ENCODE results near the gene SH3GL1. TPM values are rescaled to one million over a fixed set of nuclear protein-coding genes. Genes with fewer than 3 reads are reported as not detected.
"Not testable (repeated sequence)": the region's sequence is repeated elsewhere in the genome, so short reads cannot be mapped to it uniquely, and the experiment has no call there.

The SH3GL1 gene
- total RNA-seq, 4 donors from 2014 or later, result 16.5 to 63.2 (median 34.2) TPM

GRCh38 chr19:4338441-4339355 lies 61.6 kb downstream of the SH3GL1 start, which contains the start of gene STAP2:
Gene STAP2 (minus strand): TSS chr19:4338827. CDS start chr19:4338753, 74 bp downstream.
- no peaks in the 10 kb centered on the region for H3K9me3 ChIP-seq
- in situ Hi-C loops (cut with MboI; ENCODE audit: low pct_ligation_motif_present in 1 of 4, low pct_unique_long_range_greater_than_20kb in 1 of 4, low sequenced_read_pairs in 3 of 4), result no loop called here

DNA sequence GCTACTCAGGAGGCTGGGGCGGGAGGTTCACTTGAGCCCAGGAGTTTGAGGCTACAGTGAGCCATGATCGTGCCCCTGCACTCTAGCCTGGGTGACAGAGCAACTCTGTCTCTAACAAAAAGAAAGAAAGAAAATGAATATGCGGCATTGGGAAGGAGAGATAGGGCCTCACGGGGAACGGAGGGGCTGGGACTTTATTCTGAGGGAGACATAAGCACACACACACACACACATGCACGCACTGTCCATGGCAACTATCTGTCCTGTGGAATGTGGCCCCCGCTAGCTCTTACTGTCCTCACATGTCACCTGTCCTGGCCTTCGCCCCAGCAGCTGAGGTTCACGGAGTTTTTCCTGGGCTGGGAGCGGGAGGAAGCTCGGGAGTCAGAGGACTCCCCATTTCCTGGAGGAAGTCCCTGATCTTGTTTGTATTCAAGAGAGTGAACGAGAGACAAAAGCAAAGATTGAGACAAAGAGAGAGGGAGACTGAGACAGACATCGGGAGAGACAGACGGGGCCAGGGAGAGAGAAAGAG lies 62.4 kb downstream of the SH3GL1 start:
- WGBS, 2 donors (ENCODE audit: low coverage in 1 of 2), result 9 to 21% methylated on average over 7 to 14 of the region's 14 CpGs
- no peak for TF ChIP-seq POLR2A (IDR thresholded peaks at IDR 0.05)
- TF ChIP-seq POLR2AphosphoS5 (IDR thresholded peaks at IDR 0.05), result peak in 2 of 3 donors; percentile 11 to 21
- TF ChIP-seq, protein P1, sequence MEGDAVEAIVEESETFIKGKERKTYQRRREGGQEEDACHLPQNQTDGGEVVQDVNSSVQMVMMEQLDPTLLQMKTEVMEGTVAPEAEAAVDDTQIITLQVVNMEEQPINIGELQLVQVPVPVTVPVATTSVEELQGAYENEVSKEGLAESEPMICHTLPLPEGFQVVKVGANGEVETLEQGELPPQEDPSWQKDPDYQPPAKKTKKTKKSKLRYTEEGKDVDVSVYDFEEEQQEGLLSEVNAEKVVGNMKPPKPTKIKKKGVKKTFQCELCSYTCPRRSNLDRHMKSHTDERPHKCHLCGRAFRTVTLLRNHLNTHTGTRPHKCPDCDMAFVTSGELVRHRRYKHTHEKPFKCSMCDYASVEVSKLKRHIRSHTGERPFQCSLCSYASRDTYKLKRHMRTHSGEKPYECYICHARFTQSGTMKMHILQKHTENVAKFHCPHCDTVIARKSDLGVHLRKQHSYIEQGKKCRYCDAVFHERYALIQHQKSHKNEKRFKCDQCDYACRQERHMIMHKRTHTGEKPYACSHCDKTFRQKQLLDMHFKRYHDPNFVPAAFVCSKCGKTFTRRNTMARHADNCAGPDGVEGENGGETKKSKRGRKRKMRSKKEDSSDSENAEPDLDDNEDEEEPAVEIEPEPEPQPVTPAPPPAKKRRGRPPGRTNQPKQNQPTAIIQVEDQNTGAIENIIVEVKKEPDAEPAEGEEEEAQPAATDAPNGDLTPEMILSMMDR (IDR thresholded peaks at IDR 0.05), result no peak
- no peak for TF ChIP-seq EP300 (IDR thresholded peaks at IDR 0.05; ENCODE audit: low read depth)
- H3K4me1 ChIP-seq, result peaks cover 10 to 45% (median 20%) of the 10 kb centered on the region in 4 donors
- in situ Hi-C loops (cut with MboI; ENCODE audit: low pct_ligation_motif_present in 1 of 4, low pct_unique_long_range_greater_than_20kb in 1 of 4, low sequenced_read_pairs in 3 of 4), result no loop called here
- intact Hi-C loops (cut with DNase I; ENCODE audit: low total_unique reads), result no loop called here
- H3K9me3 ChIP-seq, result no peaks in the 10 kb centered on the region
- DNase-seq, result peak; percentile 62
- H3K4me3 ChIP-seq, result peak overlapping the region; percentile 46 to 75 (median 54)
- no peaks in the 10 kb centered on the region for H3K36me3 ChIP-seq
- H3K27me3 ChIP-seq, result no peaks in the 10 kb centered on the region
- peak overlapping the region; percentile 86 to 97 (median 89) for H3K27ac ChIP-seq

More at GRCh38 chr19:4338441-4339355, 61.6 kb downstream of the SH3GL1 start, which contains the start of gene STAP2:
- Histone ChIP-seq H3K4me1 (peaks cover 10 to 45% (median 22%) of the 10 kb centered on the region in 4 donors), H3K27me3 (no peaks in the 10 kb centered on the region), H3K36me3 (no peaks in the 10 kb centered on the region), H3K27ac (peak within 1 kb of the TSS; percentile 86 to 97 (median 89)), H3K4me3 (peak within 1 kb of the TSS; percentile 46 to 75 (median 54))
- peak; percentile 78 for TF ChIP-seq POLR2A (IDR thresholded peaks at IDR 0.05)
- TF ChIP-seq POLR2AphosphoS5 (IDR thresholded peaks at IDR 0.05), result peak in 2 of 3 donors; percentile 69 to 76
- TF ChIP-seq EP300 (IDR thresholded peaks at IDR 0.05; ENCODE audit: low read depth), result no peak
- TF ChIP-seq, protein P1 (IDR thresholded peaks at IDR 0.05), result no peak
- peak; percentile 88 for DNase-seq
- 28 to 39% methylated on average over 14 to 25 of the region's 27 CpGs for WGBS, 2 donors (ENCODE audit: low coverage in 1 of 2)
- intact Hi-C loops (cut with DNase I; ENCODE audit: low total_unique reads), result no loop called here

DNA sequence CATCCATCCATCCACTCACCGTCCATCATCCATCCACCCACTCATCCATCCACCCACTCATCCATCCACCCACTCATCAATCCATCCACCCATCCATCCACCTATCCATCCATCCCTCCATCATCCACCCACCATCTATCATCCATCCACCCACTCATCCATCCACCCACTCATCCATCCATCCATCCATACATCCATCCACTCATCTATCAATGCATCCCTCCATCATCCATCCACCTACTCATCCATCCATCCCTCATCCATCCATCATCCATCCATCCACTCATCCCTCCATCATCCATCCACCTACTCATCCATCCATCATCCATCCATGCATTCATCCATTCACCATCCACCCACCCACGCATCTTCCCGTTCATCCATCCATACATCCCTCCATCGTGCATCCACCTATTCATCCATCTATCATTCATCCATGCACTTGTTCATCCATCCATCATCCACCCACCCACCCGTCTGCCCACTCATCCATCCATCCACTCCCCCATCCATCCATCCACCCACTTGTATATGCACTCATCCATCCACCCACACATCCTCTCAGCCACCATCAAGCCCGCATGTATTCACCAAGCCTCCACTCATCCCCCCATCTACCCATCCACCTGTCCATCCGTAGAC lies 65.3 kb downstream of the SH3GL1 start:
- Histone ChIP-seq H3K27ac (no peak overlapping the region), H3K4me3 (no peak overlapping the region), H3K36me3 (no peaks in the 10 kb centered on the region), H3K9me3 (no peaks in the 10 kb centered on the region), H3K4me1 (peaks cover 4 to 22% (median 9%) of the 10 kb centered on the region in 4 donors), H3K27me3 (no peaks in the 10 kb centered on the region)
- in situ Hi-C loops (cut with MboI; ENCODE audit: low pct_ligation_motif_present in 1 of 4, low pct_unique_long_range_greater_than_20kb in 1 of 4, low sequenced_read_pairs in 3 of 4) (no loop called here), intact Hi-C loops (cut with DNase I; ENCODE audit: low total_unique reads) (no loop called here)
- 94 to 98% methylated on average over 7 of the region's 7 CpGs for WGBS, 2 donors (ENCODE audit: low coverage in 1 of 2)
- DNase-seq, result no peak
- TF ChIP-seq POLR2A (IDR thresholded peaks at IDR 0.05), result no peak
- TF ChIP-seq, protein P1 (IDR thresholded peaks at IDR 0.05), result no peak
- TF ChIP-seq EP300 (IDR thresholded peaks at IDR 0.05; ENCODE audit: low read depth), result no peak
- no peak for TF ChIP-seq POLR2AphosphoS5 (IDR thresholded peaks at IDR 0.05)

DNA sequence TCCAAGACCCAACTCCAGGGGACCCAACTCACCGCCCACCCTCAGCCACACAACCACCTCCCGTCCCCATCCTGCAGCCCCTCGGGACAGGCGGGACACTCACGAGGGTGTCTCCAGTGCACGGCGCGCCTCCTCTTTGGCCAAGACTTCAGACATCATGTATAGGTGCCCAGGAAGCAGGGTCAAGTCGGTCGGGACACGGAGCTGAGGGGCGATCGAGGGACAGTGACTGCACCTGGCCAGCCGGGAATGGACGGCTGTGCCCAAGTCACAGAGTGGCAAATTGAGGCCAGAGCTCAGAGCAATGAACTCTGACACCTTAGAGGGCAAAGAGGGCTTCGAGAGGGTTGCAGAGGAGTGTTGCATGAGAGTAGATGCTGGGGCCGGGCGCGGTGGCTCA lies 70.5 kb downstream of the SH3GL1 start:
- 95% methylated on average over 19 of the region's 19 CpGs; no CpG with 5 or more reads in 1 of the 2 donors for WGBS, 2 donors (ENCODE audit: low coverage in 1 of 2)
- intact Hi-C loops (cut with DNase I; ENCODE audit: low total_unique reads) (no loop called here), in situ Hi-C loops (cut with MboI; ENCODE audit: low pct_ligation_motif_present in 1 of 4, low pct_unique_long_range_greater_than_20kb in 1 of 4, low sequenced_read_pairs in 3 of 4) (no loop called here)
- Histone ChIP-seq H3K27ac (no peak overlapping the region), H3K4me3 (no peak overlapping the region), H3K27me3 (peaks cover 5% of the 10 kb centered on the region), H3K4me1 (peaks cover 4 to 21% (median 6%) of the 10 kb centered on the region in 4 donors), H3K36me3 (no peaks in the 10 kb centered on the region), H3K9me3 (no peaks in the 10 kb centered on the region)
- no peak for DNase-seq
- TF ChIP-seq POLR2AphosphoS5 (IDR thresholded peaks at IDR 0.05), result no peak
- no peak for TF ChIP-seq POLR2A (IDR thresholded peaks at IDR 0.05)
- TF ChIP-seq, protein P1 (IDR thresholded peaks at IDR 0.05), result no peak
- no peak for TF ChIP-seq EP300 (IDR thresholded peaks at IDR 0.05; ENCODE audit: low read depth)

DNA sequence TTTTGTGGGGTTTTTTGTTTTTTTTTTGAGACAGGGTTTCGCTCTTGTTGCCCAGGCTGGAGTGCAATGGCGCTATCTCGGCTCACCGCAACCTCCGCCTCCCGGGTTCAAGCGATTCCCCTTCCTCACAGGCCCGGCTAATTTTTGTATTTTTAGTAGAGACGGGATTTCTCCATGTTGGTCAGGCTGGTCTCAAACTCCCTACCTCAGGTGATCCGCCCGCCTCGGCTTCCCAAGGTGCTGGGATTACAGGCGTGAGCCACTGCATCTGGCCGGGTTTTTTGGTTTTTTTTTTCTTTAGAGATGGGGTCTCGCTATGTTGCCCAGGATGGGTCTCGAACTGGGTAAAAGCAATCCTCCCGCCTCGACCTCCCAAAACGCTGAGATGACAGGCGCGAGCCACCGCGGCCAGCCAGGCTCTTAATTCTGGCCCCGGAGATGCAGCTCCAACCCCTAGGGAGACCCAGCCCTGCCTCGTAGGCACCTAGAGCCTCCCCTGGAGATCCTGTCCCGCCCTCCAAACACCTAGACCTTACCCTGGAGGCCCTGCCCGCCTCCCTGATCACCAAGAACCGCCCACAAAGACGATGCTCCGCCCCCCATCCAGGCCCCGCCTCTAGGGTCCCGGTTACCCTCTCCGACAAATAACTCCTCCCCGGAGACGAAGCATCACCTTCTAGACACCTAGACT lies 71.2 kb downstream of the SH3GL1 start:
- H3K4me3 ChIP-seq, result peak overlapping the region; percentile 3 to 33 (median 16)
- H3K9me3 ChIP-seq; intact Hi-C loops (cut with DNase I; ENCODE audit: low total_unique reads); DNase-seq; H3K27me3 ChIP-seq; in situ Hi-C loops (cut with MboI; ENCODE audit: low pct_ligation_motif_present in 1 of 4, low pct_unique_long_range_greater_than_20kb in 1 of 4, low sequenced_read_pairs in 3 of 4); H3K36me3 ChIP-seq: not testable (repeated sequence)
- H3K27ac ChIP-seq, result peak overlapping the region in 3 of 4 donors; percentile 22 to 53 (median 24)
- WGBS, 2 donors (ENCODE audit: low coverage in 1 of 2), result 62 to 80% methylated on average over 1 to 35 of the region's 35 CpGs
- peaks cover 4 to 21% (median 6%) of the 10 kb centered on the region in 4 donors for H3K4me1 ChIP-seq
